Adrenal gland (tissue), 12 donors: Measurements from ENCODE around the gene NUPR1. TPM values are rescaled to one million over a fixed set of nuclear protein-coding genes. Genes with fewer than 3 reads are reported as not detected.
"Not testable (repeated sequence)": the region's sequence is repeated elsewhere in the genome, so short reads cannot be mapped to it uniquely, and the experiment has no call there.

Source experiments
- DNase-seq, 7 donors: peaks; one replicate each; pipeline ENCODE4 v3.0.0-alpha.2; 2019 to 2020
- H3K27ac ChIP-seq, 5 donors: fragments of 200-600 bp; sonication (generic) in 4 of 5; 1 replicate in 3 of 5; 2 replicates in 2 of 5; pipeline versions ENCODE4 v1.5.1 to v1.8.0; 2016 to 2020; ENCODE audit warnings: mild to moderate bottlenecking in 1 of 5
- H3K27me3 ChIP-seq: fragments of 200-600 bp; 2 replicates; pipeline ENCODE4 v1.8.0; 2021
- H3K36me3 ChIP-seq, 2 donors: fragments of 200-600 bp; replicated peaks in 1 of 2; 1 replicate in 1 of 2; 2 replicates in 1 of 2; pipeline versions ENCODE4 v1.5.1 to v1.8.0; 2018 to 2022
- H3K4me1 ChIP-seq, 2 donors: fragments of 200-600 bp; replicated peaks in 1 of 2; 1 replicate in 1 of 2; 2 replicates in 1 of 2; pipeline versions ENCODE4 v1.5.1 to v1.8.0; 2018 to 2021
- H3K4me3 ChIP-seq, 4 donors: fragments of 200-600 bp; sonication (generic) in 3 of 4; one replicate each; pipeline ENCODE4 v1.5.1; 2016 to 2018
- H3K9me3 ChIP-seq, 3 donors: fragments of 200-600 bp; sonication (generic) in 1 of 3; replicated peaks in 1 of 3; 1 replicate in 2 of 3; 2 replicates in 1 of 3; pipeline versions ENCODE4 v1.5.1 to v1.8.0; 2016 to 2021
- CTCF ChIP-seq, 6 experiments: fragments of 450-650 bp in 4 of 6; fragments of 200-600 bp in 2 of 6; sonication (generic) in 1 of 6; IDR thresholded peaks; 1 replicate in 5 of 6; 2 replicates in 1 of 6; pipeline versions ENCODE4 v1.5.1 to v1.8.0; 2016 to 2021; ENCODE audit warnings: antibody characterized with exemption in 6 of 6, mild to moderate bottlenecking in 2 of 6, moderate library complexity in 1 of 6
- POLR2A ChIP-seq, 2 donors: fragments of 450-650 bp; IDR thresholded peaks; one replicate each; pipeline ENCODE4 v1.6.1; 2017; ENCODE audit warnings: antibody characterized with exemption in 2 of 2, mild to moderate bottlenecking in 2 of 2, moderate library complexity in 1 of 2
- WGBS, 4 donors: extraction: QIAGEN DNeasy Blood & Tissue Kit in 2 of 4; methylation state at CpG; one replicate each; pipeline versions ENCODE4 v1.1.5 to v1.1.7; 2013 to 2017; 5-methylcytosine and 5-hydroxymethylcytosine counted together
- intact Hi-C, 2 donors: fragments of 100-400 bp; cut with DNase I; formaldehyde crosslinking; loops; one replicate each; pipeline versions ENCODE4 v1.14.1 to v1.15.0; 2022 to 2023
- polyA plus RNA-seq, 3 donors: library from polyadenylated mRNA; stranded (reverse); fragments of 200-250 nt in 2 of 3; fragments of 350-450 nt in 1 of 3; fragmentation: Illumina TruSeq in 1 of 3; extraction: RNeasy Lipid Tissue Mini Kit (QIAGEN cat#74804) in 1 of 3; gene quantifications; one replicate each; pipeline ENCODE4 v1.2.3, GENCODE V29; 2013 to 2014
- total RNA-seq, 9 donors: library from RNA; depleted of rRNA in 4 of 9; stranded (reverse); fragments of >200 nt in 4 of 9; fragments of 120-200 nt in 1 of 9; fragmentation: NEBNext Ultra II Directional in 1 of 9; extraction: Animal tissue kit (Norgen Biotek cat#: 25700) in 1 of 9; gene quantifications; one replicate each; pipeline versions ENCODE4 v1.1.0 to v1.2.4, GENCODE V29; 2013 to 2023
- donor health status: healthy with polysubstance abuse.
- donor health status: Bipolar disorder and iron deficiency.
- donor health status: DM: yes; HTN: yes; CAD: no.
- donor health status: DM: no; HTN: no; CAD: no.
- donor health status: DM: no; HTN: no; CAD: no.
- donor health status: DM: yes; HTN: yes; CAD: no.

The NUPR1 gene
- total and polyA plus RNA-seq, 12 donors = 4.9 to 746 (median 226) TPM

- DNase-seq = no peak
- H3K27me3 ChIP-seq = no peaks in the 10 kb centered on the region
- H3K4me3 ChIP-seq = no peak overlapping the region
- TF ChIP-seq POLR2A (IDR thresholded peaks at IDR 0.05) = no peak
- TF ChIP-seq CTCF (IDR thresholded peaks at IDR 0.05) = no peak
- H3K27ac ChIP-seq = peak overlapping the region in 3 of 5 donors; percentile 58 to 67 (median 60)
- no peaks in the 10 kb centered on the region for H3K9me3 ChIP-seq
- peaks cover 27 to 28% of the 10 kb centered on the region in 2 donors for H3K4me1 ChIP-seq
- intact Hi-C loops = no loop called here
- H3K36me3 ChIP-seq = no peaks in the 10 kb centered on the region
Measured at GRCh38 chr16:28529124-28529523, 9.7 kb downstream of the NUPR1 start.

GRCh38 chr16:28528463-28528867 lies 10.3 kb downstream of the NUPR1 start:
- Histone ChIP-seq H3K27me3 (no peaks in the 10 kb centered on the region), H3K4me3 (no peak overlapping the region), H3K4me1 (peaks cover 27 to 33% of the 10 kb centered on the region in 2 donors), H3K27ac (peak overlapping the region in 4 of 5 donors; percentile 2 to 67 (median 59)), H3K36me3 (no peaks in the 10 kb centered on the region), H3K9me3 (no peaks in the 10 kb centered on the region)
- TF ChIP-seq POLR2A (IDR thresholded peaks at IDR 0.05) = no peak
- no peak for TF ChIP-seq CTCF (IDR thresholded peaks at IDR 0.05)
- 23 to 44% (median 38%) methylated on average over 5 of the region's 5 CpGs for WGBS, 4 donors
- DNase-seq = peak in 6 of 7 donors; percentile 53 to 72 (median 68)
- intact Hi-C loops = no loop called here

GRCh38 chr16:28527985-28528384 lies 10.8 kb downstream of the NUPR1 start:
- Histone ChIP-seq H3K36me3 (no peaks in the 10 kb centered on the region), H3K4me1 (peaks cover 27 to 33% of the 10 kb centered on the region in 2 donors), H3K9me3 (no peaks in the 10 kb centered on the region), H3K27ac (peak overlapping the region in 4 of 5 donors; percentile 2 to 67 (median 59)), H3K27me3 (no peaks in the 10 kb centered on the region), H3K4me3 (no peak overlapping the region)
- intact Hi-C loops = no loop called here
- no peak for DNase-seq
- TF ChIP-seq CTCF (IDR thresholded peaks at IDR 0.05) (no peak), POLR2A (IDR thresholded peaks at IDR 0.05) (no peak)
- 53 to 62% (median 58%) methylated on average over 5 of the region's 5 CpGs for WGBS, 4 donors

DNA sequence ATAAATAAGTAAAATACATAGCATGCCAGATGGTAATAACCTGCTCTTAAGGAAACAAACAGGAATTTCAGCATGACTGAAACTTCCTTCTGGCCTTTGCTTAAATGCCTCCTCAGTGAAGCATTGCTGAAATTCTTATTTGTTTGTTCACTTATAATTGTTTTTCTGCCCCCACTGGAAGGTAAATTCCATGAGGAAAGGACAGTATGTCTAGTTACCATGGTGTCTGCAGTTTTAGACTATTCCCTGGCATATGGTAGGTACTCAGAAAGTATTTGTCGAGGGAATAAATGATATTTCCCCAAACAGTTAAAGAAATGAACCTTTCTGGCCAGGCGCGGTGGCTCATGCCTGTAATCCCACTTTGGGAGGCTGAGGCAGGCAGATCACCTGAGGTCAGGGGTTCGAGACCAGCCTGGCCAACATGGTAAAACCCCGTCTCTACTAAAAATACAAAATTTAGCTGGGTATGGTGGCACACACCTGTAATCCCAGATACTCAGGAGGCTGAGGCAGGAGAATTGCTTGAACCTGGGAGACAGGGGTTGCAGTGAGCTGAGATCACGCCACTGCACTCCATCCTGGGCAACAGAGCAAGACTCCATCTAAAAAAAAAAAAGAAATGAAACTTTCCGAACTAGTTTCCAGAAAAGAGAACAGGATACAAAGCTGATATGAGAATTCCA lies 11.5 kb downstream of the NUPR1 start:
- intact Hi-C loops, H3K9me3 ChIP-seq, DNase-seq, H3K4me3 ChIP-seq, H3K27me3 ChIP-seq, H3K27ac ChIP-seq, H3K36me3 ChIP-seq: not testable (repeated sequence)
- WGBS, 4 donors = 91 to 95% (median 94%) methylated on average over 7 of the region's 7 CpGs
- peaks cover 23 to 32% of the 10 kb centered on the region in 2 donors for H3K4me1 ChIP-seq
